H54 (cell line): ENCODE data around the gene NAA15.
"Not testable (repeated sequence)": the region's sequence is repeated elsewhere in the genome, so short reads cannot be mapped to it uniquely, and the experiment has no call there.

Experiments
- DNase-seq: peaks from one replicate; pipeline ENCODE4 v3.0.0; 2011; ENCODE audit warnings: low spot score, mixed read lengths; ENCODE audit not compliant: insufficient read length
- FAIRE-seq: peaks from 3 replicates; lab custom pipeline; 2011; peaks lifted over from hg19 to GRCh38; lab: Jason Lieb, UNC
- POLR2A ChIP-seq: IDR thresholded peaks from 2 replicates; pipeline ENCODE4 v1.6.1; 2011; ENCODE audit warnings: low read depth, mild to moderate bottlenecking, low read length

Gene NAA15

DNA sequence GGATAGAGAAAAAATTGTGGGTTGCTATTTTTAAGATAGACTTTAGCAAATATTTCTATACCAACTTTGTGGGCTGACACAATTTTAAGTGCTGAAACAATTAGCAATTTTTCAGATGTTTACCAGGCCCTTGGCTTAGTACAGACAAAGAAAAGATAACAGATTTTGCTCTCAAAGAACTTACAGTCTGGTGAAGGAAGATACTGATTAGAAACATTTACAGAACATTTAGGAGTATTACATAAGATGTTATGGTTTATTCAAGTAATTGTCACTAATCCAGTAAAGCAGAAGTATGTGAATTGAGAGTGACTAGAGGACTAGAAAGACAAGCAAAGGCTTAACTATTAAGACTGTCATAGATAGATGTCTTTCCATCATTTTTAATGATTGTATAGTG lies 36.3 kb downstream of the NAA15 start:
- TF ChIP-seq POLR2A = no peak
- FAIRE-seq (no peak), DNase-seq (no peak)

- FAIRE-seq (no peak), DNase-seq (no peak)
- no peak for TF ChIP-seq POLR2A
Measured at GRCh38 chr4:139361301-139361700, 60.0 kb downstream of the NAA15 start.

DNA sequence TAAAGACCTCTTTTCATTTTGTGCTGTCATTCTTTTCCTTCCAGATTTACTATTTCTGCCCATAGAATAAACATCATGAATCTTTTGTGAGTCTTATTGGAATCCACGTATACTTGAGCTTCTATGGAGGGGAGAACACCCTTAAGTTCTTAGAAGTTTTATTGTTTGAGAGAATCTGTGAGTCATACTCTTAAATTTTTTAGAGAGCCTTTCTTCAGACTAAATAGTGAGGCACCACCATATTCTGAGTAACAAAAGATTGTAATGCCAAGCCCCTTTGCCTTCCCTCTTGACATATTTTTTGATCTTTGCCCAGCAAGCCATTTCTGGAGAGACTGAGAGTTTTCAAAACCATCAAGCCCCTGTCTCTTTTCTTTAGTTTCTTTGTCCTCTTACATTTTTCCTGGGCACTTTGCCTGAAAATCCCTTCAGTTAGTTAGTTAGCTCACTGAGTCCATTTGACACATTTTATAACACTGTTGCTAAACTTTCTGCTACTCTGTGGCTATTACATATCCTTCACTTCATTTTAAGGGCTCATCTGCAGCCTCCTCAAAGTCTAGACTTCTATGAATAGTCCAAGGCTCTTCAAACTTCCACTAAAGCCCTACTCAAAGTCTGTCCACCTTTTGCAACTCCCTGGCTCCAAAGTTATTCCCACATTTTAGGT lies 66.3 kb downstream of the NAA15 start:
- FAIRE-seq (no peak), DNase-seq (no peak)
- TF ChIP-seq POLR2A = no peak

DNA sequence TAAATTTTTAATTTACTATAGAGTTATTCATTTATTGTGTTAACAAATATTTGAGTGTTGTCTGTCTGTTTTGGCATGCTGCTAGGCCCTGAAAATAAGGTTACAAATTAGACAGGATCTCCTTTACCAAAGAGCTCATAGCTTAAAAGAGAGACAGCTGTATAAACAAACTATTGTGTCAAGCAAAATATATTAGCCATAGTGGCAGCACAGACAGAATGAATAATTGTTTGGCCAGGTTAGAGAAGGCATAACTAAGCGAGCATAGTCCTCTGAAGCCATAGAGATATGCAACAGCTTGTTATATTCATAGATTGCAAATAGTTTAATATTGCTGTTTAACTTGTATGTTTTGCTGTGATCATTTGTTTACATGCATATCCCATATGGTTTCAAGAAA lies 67.7 kb downstream of the NAA15 start:
- DNase-seq (no peak), FAIRE-seq (no peak)
- TF ChIP-seq POLR2A = no peak

DNA sequence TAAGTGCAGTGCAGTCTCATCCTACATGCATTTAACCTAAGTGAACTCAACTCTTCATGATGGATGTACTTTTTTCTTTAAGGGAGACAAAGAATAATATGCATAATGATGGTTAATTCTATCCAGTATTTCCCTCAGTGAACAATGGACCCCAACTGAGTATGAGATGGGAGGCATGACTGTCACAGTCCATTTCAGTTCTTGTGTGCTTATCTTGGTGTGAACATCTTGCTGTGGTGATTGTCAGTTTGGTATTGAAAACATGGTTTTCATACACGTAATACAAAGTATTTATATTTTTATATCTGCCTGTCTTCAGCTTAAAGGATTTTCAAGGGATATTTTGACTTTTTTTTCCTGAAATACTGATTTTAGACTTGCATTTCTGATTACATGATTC lies 72.9 kb downstream of the NAA15 start:
- DNase-seq (no peak), FAIRE-seq (no peak)
- TF ChIP-seq POLR2A = no peak

DNA sequence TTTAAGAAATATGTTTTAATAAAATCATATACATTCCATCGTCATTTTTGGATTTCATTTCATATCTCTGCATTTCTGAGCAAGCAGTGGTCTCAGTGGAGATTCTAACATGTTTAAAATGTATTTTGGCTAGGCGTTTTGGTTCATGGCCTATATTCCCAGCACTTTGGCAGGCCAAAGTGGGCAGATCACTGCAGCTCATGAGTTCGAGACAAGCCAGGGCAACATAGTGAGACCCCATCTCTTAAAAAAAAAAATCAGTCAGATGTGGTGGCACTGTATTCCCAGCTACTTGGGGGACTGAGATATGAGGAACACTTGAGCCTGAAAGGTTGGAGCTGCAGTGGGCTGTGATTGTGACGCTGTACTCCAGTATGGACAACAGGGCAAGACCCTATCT lies 85.1 kb downstream of the NAA15 start:
- DNase-seq (no peak), FAIRE-seq (no peak)
- no peak for TF ChIP-seq POLR2A

DNA sequence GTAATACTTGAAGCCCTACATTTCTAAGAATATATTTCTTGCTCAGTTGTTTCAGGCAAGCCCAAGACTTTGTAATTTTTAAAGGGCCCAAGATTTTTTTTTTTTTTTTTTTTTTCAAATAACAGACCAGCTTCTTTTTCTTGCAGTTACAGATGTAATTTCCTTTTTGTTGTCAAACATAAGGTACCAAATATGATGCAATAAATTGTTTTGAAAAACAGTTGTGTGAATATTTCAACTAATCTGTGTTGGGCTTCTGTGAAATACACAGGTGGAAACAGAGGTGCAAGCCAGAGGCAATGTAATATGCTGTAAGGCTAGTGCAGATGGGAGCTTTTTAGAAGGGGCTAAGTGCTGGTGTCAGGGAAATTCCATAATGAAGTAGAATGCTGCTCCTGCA lies 87.8 kb downstream of the NAA15 start:
- no peak for TF ChIP-seq POLR2A
- FAIRE-seq (no peak), DNase-seq (no peak)

GRCh38 chr4:139389991-139390390 lies 88.7 kb downstream of the NAA15 start:
- no peak for TF ChIP-seq POLR2A
- FAIRE-seq (no peak), DNase-seq (no peak)

- FAIRE-seq (no peak), DNase-seq (no peak)
- TF ChIP-seq POLR2A = no peak
Measured at GRCh38 chr4:139391731-139392130, 90.4 kb downstream of the NAA15 start.

DNA sequence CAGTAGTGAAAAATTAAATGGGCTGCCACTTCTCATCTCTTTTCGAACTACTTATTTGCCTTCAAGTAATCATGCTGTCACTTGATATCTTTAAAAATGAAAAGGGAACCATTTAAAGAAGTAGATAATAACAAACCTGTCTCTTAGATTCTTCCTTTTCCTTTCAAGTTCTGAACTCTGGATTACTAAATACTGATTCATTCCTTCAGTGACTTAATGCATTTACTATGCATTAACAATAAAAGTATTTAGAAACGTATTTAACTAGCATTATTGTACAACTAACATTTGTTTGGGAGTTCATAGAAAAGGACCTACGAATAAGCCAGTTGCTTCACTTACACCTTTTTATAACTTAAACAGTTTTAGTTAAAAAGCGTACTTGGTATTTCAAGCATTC lies 91.5 kb downstream of the NAA15 start:
- DNase-seq = no peak
- FAIRE-seq = no peak
- TF ChIP-seq POLR2A = no peak

DNA sequence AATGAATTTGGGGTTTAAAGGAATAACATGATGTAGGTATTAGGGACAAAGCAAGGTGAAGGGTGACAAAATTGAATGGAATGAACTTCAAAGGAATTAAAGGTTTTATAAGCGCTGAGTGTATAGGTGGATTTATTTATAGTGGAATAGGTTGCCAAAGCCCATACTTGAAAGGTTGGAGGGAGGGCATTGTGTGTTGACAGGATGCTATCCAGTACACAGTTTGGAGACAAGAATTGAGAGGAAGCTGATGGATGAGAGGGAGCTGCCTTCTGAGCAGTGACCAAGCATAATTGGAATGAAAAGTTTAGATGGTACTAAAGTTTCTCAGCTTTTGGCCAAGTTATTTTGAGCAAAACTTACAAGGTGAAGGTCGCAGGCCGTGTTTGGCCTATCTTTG lies 100.1 kb downstream of the NAA15 start:
- no peak for TF ChIP-seq POLR2A
- no peak for DNase-seq
- no peak for FAIRE-seq

- no peak for TF ChIP-seq POLR2A
- FAIRE-seq (no peak), DNase-seq (no peak)
Measured at GRCh38 chr4:139402436-139402835, 101.1 kb downstream of the NAA15 start.

DNA sequence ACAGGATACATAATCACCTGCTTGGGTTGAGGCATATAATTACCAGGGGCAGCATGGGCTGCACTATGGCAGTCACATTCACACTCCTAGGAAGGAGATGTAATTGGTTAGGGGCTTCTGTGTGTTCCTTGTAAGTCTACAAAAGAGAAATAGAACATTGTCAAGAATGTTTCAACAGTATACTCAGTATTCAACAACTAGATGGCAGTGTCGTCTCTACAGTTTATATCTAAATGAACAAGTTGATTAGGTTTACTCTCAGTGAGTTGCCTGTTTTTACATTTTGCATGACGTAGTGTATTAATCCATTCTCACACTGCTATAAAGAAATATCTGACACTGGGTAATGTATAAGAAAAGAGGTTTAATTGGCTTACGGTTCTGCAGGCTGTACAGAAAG lies 102.2 kb downstream of the NAA15 start:
- DNase-seq (no peak), FAIRE-seq (no peak)
- TF ChIP-seq POLR2A = no peak

DNA sequence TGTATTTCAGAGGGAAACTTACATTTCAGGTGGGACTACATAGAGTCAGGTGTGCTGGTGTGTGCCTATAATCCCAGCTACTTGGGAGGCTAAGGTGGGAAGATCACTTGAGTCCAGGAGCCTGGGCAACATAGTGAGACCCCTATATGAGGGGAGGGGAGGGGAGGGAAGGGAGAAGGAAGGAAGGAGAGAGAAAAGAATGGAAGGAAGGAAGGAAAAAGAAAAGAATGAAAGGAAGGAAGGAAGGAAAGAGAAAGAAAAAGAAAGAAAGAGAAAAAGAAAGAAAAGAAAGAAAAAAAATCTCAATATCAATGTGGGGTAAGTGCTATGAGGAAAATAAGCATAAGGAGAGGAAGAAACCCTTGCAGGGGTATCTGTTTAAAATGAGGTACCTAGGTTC lies 109.0 kb downstream of the NAA15 start:
- DNase-seq (no peak), FAIRE-seq (no peak)
- TF ChIP-seq POLR2A = no peak

DNA sequence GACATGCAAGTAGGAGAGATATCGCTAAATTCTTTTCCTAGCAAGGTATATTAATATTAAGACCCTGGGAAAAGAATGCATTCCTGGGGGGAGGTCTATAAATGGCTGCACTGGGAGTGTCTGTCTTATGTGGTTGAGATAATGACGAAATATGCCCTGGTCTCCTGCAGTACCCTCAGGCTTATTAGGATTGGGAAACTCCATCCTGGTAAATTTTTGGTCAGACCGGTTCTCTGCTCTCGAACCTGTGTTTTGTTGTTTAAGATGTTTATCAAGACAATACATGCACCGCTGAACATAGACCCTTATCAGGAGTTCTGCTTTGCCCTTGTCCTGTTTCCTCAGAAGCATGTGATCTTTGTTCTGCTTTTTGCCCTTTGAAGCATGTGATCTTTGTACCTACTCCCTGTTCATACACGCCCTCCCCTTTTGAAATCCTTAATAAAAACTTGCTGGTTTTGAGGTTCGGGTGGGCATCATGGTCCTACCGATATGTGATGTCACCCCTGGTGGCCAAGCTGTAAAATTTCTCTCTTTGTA lies 113.4 kb downstream of the NAA15 start:
- not testable (repeated sequence) for DNase-seq, FAIRE-seq
